Retinal pigment epithelial cell (primary cell): ENCODE results near the gene NIPAL1.

Experiments
- DNase-seq: peaks from one replicate; pipeline ENCODE4 v3.0.0-alpha.2; 2010; ENCODE audit warnings: low read depth
- H3K4me3 ChIP-seq: 2 replicates; pipeline ENCODE4 v1.5.1; 2011; ENCODE audit warnings: mild to moderate bottlenecking, low read length, control low read depth, moderate library complexity
- TF ChIP-seq, protein P1 (sequence below): conservative IDR thresholded peaks from 2 replicates; pipeline ENCODE4 v1.5.1; 2011; ENCODE audit warnings: low read depth, low read length, control low read depth, inconsistent platforms

Gene NIPAL1

DNA sequence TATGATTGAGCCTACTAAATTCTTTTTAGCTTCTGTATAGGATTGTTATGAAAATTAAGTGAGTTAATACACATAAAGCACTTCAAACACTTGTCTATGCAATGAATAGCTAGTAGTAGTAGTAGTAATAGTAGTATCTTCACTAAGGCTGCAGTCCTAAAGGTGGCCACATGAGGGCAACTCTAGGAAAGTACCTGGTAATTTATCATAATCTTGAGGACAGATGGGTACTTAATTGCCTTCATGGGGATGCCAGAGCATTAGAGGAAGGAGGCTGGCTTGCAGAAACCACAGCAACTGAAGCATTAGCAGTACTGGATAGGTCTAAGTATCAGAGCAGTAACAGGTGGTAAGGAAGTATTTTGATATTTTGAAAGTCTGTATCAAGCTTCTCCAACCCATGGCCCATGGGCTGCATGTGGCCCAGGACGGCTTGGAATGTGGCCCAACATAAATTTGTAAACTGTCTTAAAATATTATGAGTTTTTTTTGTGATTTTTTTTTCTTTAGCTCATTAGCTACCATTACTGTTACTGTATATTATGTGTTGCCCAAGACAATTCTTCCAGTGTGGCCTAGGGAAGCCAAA lies 17.3 kb downstream of the NIPAL1 start:
- DNase-seq, result no peak
- TF ChIP-seq, protein P1, sequence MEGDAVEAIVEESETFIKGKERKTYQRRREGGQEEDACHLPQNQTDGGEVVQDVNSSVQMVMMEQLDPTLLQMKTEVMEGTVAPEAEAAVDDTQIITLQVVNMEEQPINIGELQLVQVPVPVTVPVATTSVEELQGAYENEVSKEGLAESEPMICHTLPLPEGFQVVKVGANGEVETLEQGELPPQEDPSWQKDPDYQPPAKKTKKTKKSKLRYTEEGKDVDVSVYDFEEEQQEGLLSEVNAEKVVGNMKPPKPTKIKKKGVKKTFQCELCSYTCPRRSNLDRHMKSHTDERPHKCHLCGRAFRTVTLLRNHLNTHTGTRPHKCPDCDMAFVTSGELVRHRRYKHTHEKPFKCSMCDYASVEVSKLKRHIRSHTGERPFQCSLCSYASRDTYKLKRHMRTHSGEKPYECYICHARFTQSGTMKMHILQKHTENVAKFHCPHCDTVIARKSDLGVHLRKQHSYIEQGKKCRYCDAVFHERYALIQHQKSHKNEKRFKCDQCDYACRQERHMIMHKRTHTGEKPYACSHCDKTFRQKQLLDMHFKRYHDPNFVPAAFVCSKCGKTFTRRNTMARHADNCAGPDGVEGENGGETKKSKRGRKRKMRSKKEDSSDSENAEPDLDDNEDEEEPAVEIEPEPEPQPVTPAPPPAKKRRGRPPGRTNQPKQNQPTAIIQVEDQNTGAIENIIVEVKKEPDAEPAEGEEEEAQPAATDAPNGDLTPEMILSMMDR, result peak; percentile 61
- no peak overlapping the region for H3K4me3 ChIP-seq

DNA sequence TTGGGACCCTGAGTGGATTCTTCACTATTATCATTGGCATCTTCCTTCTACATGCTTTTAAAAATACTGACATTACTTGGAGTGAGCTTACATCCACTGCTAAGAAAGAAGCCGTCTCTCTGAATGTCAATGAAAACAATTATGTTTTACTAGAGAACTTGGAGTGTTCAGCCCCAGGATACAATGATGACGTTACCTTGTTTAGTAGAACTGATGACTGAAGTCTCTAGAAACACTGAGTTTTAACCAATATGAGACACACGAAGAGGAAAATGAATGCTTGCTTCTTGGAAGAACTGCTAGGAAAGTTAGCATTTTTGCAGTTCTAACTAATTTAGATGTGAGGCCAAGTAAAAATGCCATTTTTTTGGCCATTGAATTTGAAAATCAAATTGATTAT lies 19.4 kb downstream of the NIPAL1 start:
- H3K4me3 ChIP-seq, result no peak overlapping the region
- TF ChIP-seq, protein P1, result no peak
- no peak for DNase-seq

DNA sequence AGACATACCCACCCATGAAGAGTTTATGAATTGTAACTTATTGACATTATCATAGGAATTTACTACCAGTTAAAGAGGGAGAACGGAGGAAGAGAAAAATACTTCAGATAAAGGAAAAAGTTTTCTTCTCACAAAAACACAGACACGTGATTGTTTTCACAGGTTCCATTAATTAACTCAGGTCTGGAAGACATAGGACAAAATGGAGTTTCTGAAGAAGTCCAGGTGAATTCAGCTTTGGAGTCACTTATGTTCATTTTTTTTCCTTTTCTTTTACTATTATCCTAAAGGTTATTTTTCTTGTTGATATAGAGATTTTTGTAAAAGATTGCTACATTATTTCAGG lies 20.5 kb downstream of the NIPAL1 start:
- H3K4me3 ChIP-seq, result no peak overlapping the region
- TF ChIP-seq, protein P1, result no peak
- no peak for DNase-seq

DNA sequence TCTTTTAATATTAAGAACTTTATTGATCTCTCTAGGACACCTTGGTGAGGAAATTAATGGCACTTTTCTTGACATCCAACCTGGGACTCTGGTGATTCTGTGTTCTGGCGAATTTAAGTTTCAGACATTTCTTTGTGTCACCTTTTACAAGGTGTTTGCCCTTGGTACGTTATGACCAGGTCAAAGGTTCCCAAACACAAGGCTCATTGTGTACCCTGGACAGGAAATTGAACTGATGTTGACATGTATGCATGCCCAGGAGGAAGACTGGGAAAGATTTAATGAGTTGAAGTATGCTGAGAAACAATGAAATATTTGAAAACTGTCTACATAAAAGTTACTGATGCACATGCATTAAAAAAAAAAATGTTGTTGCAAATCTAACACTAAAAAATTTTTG lies 22.1 kb downstream of the NIPAL1 start:
- H3K4me3 ChIP-seq, result no peak overlapping the region
- TF ChIP-seq, protein P1, result no peak
- DNase-seq, result no peak

DNA sequence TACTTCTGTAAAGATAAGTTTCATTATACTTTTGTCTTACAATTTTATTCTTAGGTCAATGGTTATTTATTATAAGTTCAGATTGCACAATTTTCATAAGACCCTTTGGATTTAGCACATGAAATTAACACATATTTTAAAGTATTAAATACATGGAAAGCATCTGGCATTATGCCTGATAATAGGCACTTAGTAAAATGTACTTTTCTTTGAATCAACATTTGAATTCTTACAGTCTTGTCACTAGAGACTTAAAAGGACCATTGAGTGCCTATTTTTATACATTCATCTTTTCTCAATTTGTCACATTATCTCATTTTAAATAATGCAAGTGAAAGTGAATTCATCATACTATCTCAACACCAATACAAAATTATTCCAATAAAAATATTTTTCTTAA lies 23.0 kb downstream of the NIPAL1 start:
- no peak overlapping the region for H3K4me3 ChIP-seq
- no peak for DNase-seq
- TF ChIP-seq, protein P1, result no peak

DNA sequence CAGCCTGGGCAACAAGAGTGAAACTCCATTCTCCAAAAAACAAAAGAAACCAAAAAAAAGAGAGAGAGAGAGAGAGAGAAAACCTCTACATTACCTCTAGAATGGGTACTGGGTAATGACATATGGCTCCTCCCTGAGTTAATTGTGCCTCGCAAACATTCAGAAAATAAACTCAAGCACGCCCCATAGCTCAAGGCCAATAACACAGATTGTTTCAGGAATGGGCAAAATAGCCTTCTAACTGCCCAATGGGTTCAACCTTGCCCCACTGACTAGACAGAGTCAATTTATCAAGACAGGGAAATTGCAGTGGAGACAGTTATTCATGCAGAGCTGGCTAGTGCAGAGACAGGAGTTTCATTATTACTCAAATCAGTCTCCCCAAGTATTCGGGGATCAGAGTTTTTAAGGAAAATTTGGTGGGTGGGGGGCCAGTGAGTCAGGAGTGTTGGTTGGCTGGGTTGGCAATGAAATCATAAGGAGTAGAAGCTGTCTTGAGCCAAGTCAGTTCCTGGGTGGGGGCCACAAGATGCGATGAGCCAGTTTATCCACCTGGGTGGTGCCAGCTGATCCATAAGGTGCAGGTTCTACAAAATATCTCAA lies 25.1 kb downstream of the NIPAL1 start:
- TF ChIP-seq, protein P1, result no peak
- no peak overlapping the region for H3K4me3 ChIP-seq
- no peak for DNase-seq

DNA sequence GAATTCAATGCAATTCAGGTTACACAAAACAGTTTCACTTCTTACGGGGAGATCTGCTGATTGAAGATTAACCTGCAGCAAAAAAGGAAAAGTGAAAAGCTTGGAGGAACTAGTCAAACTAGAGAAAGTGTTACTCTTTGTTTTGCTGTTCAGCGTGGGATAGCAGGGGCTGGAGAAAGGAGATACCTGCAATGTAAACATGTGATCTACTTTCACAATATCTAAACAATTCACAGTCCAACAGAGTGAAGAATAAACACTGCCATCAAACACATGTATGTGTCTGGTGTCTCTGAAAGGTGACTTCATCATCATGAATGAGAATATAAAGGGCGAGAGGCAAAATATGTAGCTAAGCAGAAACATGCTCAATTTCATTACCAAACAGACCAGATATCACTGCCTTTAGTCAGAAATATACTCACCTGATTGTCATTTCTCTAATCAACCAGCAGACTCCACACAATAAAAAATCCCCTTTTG lies 26.4 kb downstream of the NIPAL1 start:
- H3K4me3 ChIP-seq, result no peak overlapping the region
- DNase-seq, result no peak
- TF ChIP-seq, protein P1, result no peak
